SK-N-SH (cell line): ENCODE measurements around the gene DLEU7. TPM values are rescaled to one million over a fixed set of nuclear protein-coding genes. Genes with fewer than 3 reads are reported as not detected.

Experiments used
- CTCF ChIA-PET: fragments of 300-600, 350-600 bp; formaldehyde crosslinking; extraction: SDS; loops from one replicate; lab custom pipeline; 2021; lab: Yijun Ruan, JAX
- POLR2A ChIA-PET: fragments of 350-600 bp; sonication (Branson Sonifier 250); formaldehyde crosslinking; extraction: SDS; loops from one replicate; lab custom pipeline; 2020; ENCODE audit warnings: antibody characterized with exemption, inconsistent platforms; lab: Yijun Ruan, JAX
- DNase-seq: peaks from one replicate; pipeline ENCODE4 v3.0.0; 2012
- H2AFZ ChIP-seq: fragments of 200-600 bp; sonication (generic); 2 replicates; pipeline ENCODE4 v1.8.1; 2016; ENCODE audit warnings: antibody characterized with exemption, mild to moderate bottlenecking, low read depth
- H3F3A ChIP-seq: fragments of 200-600 bp; sonication (generic); replicated peaks from 2 replicates; pipeline ENCODE3; 2016; ENCODE audit warnings: antibody characterized with exemption, mild to moderate bottlenecking; ENCODE audit not compliant: insufficient read depth
- H3K27ac ChIP-seq, 2 experiments: fragments of 200-500 bp in 1 of 2; fragments of 200-600 bp in 1 of 2; sonication (Bioruptor generic) in 1 of 2; sonication (generic), shearing (Covaris generic) in 1 of 2; 2 replicates each; pipeline versions ENCODE4 v1.5.1 to v1.6.1; 2014 to 2016; ENCODE audit warnings: low read depth in 2 of 2, inconsistent platforms in 1 of 2, low read length in 1 of 2, mild to moderate bottlenecking in 1 of 2, mixed read lengths in 1 of 2
- H3K27me3 ChIP-seq: fragments of 200-600 bp; sonication (generic), shearing (Covaris generic); 2 replicates; pipeline ENCODE4 v1.6.1; 2016; ENCODE audit warnings: mixed run types; ENCODE audit not compliant: insufficient read depth
- H3K36me3 ChIP-seq, 2 experiments: fragments of 200-500 bp in 1 of 2; fragments of 200-600 bp in 1 of 2; sonication (Bioruptor generic) in 1 of 2; sonication (generic) in 1 of 2; replicated peaks in 1 of 2; 2 replicates each; pipeline versions ENCODE3 to v1.5.1; 2014 to 2016; ENCODE audit warnings: low read length in 1 of 2, mild to moderate bottlenecking in 1 of 2; ENCODE audit not compliant: insufficient read depth in 2 of 2, control insufficient read depth in 1 of 2
- H3K4me1 ChIP-seq, 2 experiments: fragments of 200-500 bp in 1 of 2; fragments of 200-600 bp in 1 of 2; sonication (Bioruptor generic) in 1 of 2; sonication (generic), shearing (Covaris generic) in 1 of 2; 2 replicates each; pipeline versions ENCODE4 v1.5.1 to v1.6.1; 2014 to 2016; ENCODE audit warnings: low read depth in 1 of 2, low read length in 1 of 2, mixed run types in 1 of 2; ENCODE audit not compliant: insufficient read depth in 2 of 2, control insufficient read depth in 1 of 2
- H3K4me2 ChIP-seq: fragments of 200-600 bp; sonication (generic), shearing (Covaris generic); 2 replicates; pipeline ENCODE4 v1.6.1; 2017; ENCODE audit warnings: mixed run types
- H3K4me3 ChIP-seq, 2 experiments: fragments of 200-500 bp in 1 of 2; fragments of 200-600 bp in 1 of 2; sonication (Bioruptor generic) in 1 of 2; sonication (generic), shearing (Covaris generic) in 1 of 2; 2 replicates each; pipeline versions ENCODE4 v1.5.1 to v1.8.1; 2014 to 2016; ENCODE audit warnings: low read depth in 2 of 2, inconsistent platforms in 1 of 2, low read length in 1 of 2, mild to moderate bottlenecking in 1 of 2, mixed read lengths in 1 of 2, moderate library complexity in 1 of 2
- H3K79me2 ChIP-seq: fragments of 200-600 bp; sonication (generic); 2 replicates; pipeline ENCODE4 v1.8.1; 2017; ENCODE audit warnings: mild to moderate bottlenecking; ENCODE audit not compliant: insufficient read depth
- H3K9ac ChIP-seq: fragments of 200-600 bp; sonication (generic); 2 replicates; pipeline ENCODE4 v1.6.1; 2017; ENCODE audit warnings: mixed run types
- H3K9me2 ChIP-seq: fragments of 200-600 bp; sonication (generic); 2 replicates; pipeline ENCODE4 v1.6.1; 2017; ENCODE audit warnings: mixed run types
- H3K9me3 ChIP-seq: fragments of 200-600 bp; sonication (generic); 2 replicates; pipeline ENCODE4 v1.6.1; 2017; ENCODE audit warnings: mixed run types, mild to moderate bottlenecking, moderate library complexity
- H4K20me1 ChIP-seq: fragments of 200-600 bp; sonication (generic); 2 replicates; pipeline ENCODE4 v1.6.1; 2017; ENCODE audit warnings: mild to moderate bottlenecking, mixed run types; ENCODE audit not compliant: insufficient read depth
- CTCF ChIP-seq: fragments of 200-600 bp; sonication (generic); IDR thresholded peaks from 2 replicates; pipeline ENCODE4 v1.6.1; 2017; ENCODE audit warnings: antibody characterized with exemption, mild to moderate bottlenecking, moderate library complexity
- EP300 ChIP-seq, 2 experiments: IDR thresholded peaks; 2 replicates each; pipeline versions ENCODE4 v1.4.0 to v1.6.1; 2012; ENCODE audit warnings: borderline replicate concordance in 1 of 2, low read depth in 1 of 2, low read length in 1 of 2
- FOSL2 ChIP-seq: IDR thresholded peaks from 2 replicates; pipeline ENCODE4 v1.4.0; 2012; ENCODE audit warnings: low read depth, mild to moderate bottlenecking, moderate library complexity, borderline replicate concordance
- FOXJ3 ChIP-seq: sonication (generic); formaldehyde crosslinking; IDR thresholded peaks from 2 replicates; pipeline ENCODE4 v1.5.1; 2020; ENCODE audit warnings: mild to moderate bottlenecking, missing genetic modification reagents
- FOXM1 ChIP-seq: IDR thresholded peaks from 2 replicates; pipeline ENCODE4 v1.4.0; 2012; ENCODE audit warnings: low read depth, mild to moderate bottlenecking
- GABPA ChIP-seq: IDR thresholded peaks from 2 replicates; pipeline ENCODE4 v1.4.0; 2012; ENCODE audit warnings: low read depth, mild to moderate bottlenecking
- GATA2 ChIP-seq: sonication (generic); formaldehyde crosslinking; IDR thresholded peaks from 2 replicates; pipeline ENCODE4 v1.5.0; 2020; ENCODE audit warnings: mild to moderate bottlenecking, missing genetic modification reagents
- IRF3 ChIP-seq: fragments of 150-350 bp; IDR thresholded peaks from 2 replicates; pipeline ENCODE4 v1.6.1; 2016; ENCODE audit warnings: mild to moderate bottlenecking, low read depth, low read length
- JUND ChIP-seq: IDR thresholded peaks from 2 replicates; pipeline ENCODE4 v1.4.0; 2012
- MEF2A ChIP-seq: IDR thresholded peaks from 2 replicates; pipeline ENCODE4 v1.4.0; 2012; ENCODE audit warnings: low read depth, borderline replicate concordance
- MXI1 ChIP-seq: IDR thresholded peaks from 2 replicates; pipeline ENCODE4 v1.6.1; 2012; ENCODE audit warnings: mild to moderate bottlenecking, low read depth, low read length, improper control_type of control experiment
- NRF1 ChIP-seq: IDR thresholded peaks from 2 replicates; pipeline ENCODE4 v1.6.1; 2012; ENCODE audit warnings: low read depth, mild to moderate bottlenecking, low read length
- POLR2AphosphoS5 ChIP-seq: IDR thresholded peaks from 2 replicates; pipeline ENCODE4 v1.6.1; 2012; ENCODE audit warnings: low read depth, low read length
- REST ChIP-seq: IDR thresholded peaks from 2 replicates; pipeline ENCODE4 v1.6.1; 2012; ENCODE audit warnings: mild to moderate bottlenecking, low read depth, low read length, moderate library complexity
- RXRA ChIP-seq: IDR thresholded peaks from 2 replicates; pipeline ENCODE4 v1.4.0; 2012; ENCODE audit warnings: low read depth, mild to moderate bottlenecking, borderline replicate concordance
- SIN3A ChIP-seq: IDR thresholded peaks from 2 replicates; pipeline ENCODE4 v1.6.1; 2012; ENCODE audit warnings: low read depth, mild to moderate bottlenecking, low read length, moderate library complexity, borderline replicate concordance
- SMC3 ChIP-seq: IDR thresholded peaks from 2 replicates; pipeline ENCODE4 v1.6.1; 2012; ENCODE audit warnings: low read depth, low read length, improper control_type of control experiment
- TAF1 ChIP-seq: IDR thresholded peaks from 2 replicates; pipeline ENCODE4 v1.6.1; 2012; ENCODE audit warnings: low read depth, mild to moderate bottlenecking, low read length, moderate library complexity, borderline replicate concordance
- TEAD4 ChIP-seq: IDR thresholded peaks from 2 replicates; pipeline ENCODE4 v1.4.0; 2012; ENCODE audit warnings: mild to moderate bottlenecking, borderline replicate concordance; ENCODE audit not compliant: insufficient read depth
- WGBS: methylation state at CpG from one replicate; pipeline ENCODE4 v1.1.6; 2017; ENCODE audit warnings: low lambda C conversion rate; 5-methylcytosine and 5-hydroxymethylcytosine counted together
- polyA plus RNA-seq, 3 experiments: library from polyadenylated mRNA; depleted of rRNA; stranded (reverse); fragments of >200 nt; gene quantifications; 2 replicates each; pipeline ENCODE4 v1.2.3, GENCODE V29; 2012
- TF ChIP-seq, protein P1 (sequence below): IDR thresholded peaks from 2 replicates; pipeline ENCODE4 v1.4.0; 2012; ENCODE audit warnings: low read depth, borderline replicate concordance

Gene DLEU7
- polyA plus RNA-seq, 1 of the 3 experiments (the other 2 are of a cell fraction): not detected

DNA sequence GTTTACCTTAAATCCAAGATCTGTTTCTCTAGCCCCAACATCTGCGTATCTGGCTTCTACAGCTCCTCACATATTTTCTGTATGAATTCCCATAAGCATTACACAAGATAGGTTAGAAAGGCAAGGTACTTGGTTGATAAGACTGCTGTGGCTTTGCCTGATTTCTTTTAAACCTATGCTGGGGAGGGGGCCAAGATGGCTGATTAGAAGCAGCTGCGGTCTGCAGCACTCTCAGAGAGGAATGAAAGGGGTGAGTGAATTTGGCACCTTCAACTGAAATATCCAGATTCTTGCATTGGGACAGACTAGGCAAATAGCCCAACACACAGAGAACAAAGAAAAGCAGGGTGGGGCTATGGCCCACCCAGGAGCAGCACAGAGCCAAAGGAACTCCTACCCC, 12.2 kb upstream of the DLEU7 start:
- no peak overlapping the region for H2AFZ ChIP-seq
- ChIA-PET CTCF (interaction anchor here (0.9 to 1.2 kb wide), 2 partner anchors 56 to 879 kb away, joined by 3 read pairs; no protein-coding TSS in a partner anchor), POLR2A (no interaction called here)
- H3K4me3 ChIP-seq: no peak overlapping the region
- H3K36me3 ChIP-seq: no peaks in the 10 kb centered on the region
- no peaks in the 10 kb centered on the region for H3K9me2 ChIP-seq
- H3K9ac ChIP-seq: no peak overlapping the region
- no peaks in the 10 kb centered on the region for H3K4me1 ChIP-seq
- no peaks in the 10 kb centered on the region for H3F3A ChIP-seq
- DNase-seq: no peak
- no peaks in the 10 kb centered on the region for H3K9me3 ChIP-seq
- H3K4me2 ChIP-seq: no peak overlapping the region
- no peak overlapping the region for H3K27ac ChIP-seq
- TF ChIP-seq NRF1 (no peak), FOSL2 (no peak), SMC3 (no peak), MEF2A (no peak), EP300 (IDR thresholded peaks at IDR 0.05; ENCODE audit: borderline replicate concordance in 1 of 2, low read depth in 1 of 2, low read length in 1 of 2) (no peak), SIN3A (no peak), TEAD4 (no peak), IRF3 (no peak), JUND (no peak), GATA2 (CRISPR knock-in tag) (no peak), FOXM1 (no peak)
- TF ChIP-seq, protein P1, sequence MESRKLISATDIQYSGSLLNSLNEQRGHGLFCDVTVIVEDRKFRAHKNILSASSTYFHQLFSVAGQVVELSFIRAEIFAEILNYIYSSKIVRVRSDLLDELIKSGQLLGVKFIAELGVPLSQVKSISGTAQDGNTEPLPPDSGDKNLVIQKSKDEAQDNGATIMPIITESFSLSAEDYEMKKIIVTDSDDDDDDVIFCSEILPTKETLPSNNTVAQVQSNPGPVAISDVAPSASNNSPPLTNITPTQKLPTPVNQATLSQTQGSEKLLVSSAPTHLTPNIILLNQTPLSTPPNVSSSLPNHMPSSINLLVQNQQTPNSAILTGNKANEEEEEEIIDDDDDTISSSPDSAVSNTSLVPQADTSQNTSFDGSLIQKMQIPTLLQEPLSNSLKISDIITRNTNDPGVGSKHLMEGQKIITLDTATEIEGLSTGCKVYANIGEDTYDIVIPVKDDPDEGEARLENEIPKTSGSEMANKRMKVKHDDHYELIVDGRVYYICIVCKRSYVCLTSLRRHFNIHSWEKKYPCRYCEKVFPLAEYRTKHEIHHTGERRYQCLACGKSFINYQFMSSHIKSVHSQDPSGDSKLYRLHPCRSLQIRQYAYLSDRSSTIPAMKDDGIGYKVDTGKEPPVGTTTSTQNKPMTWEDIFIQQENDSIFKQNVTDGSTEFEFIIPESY: no peak
- H3K27me3 ChIP-seq: no peaks in the 10 kb centered on the region
- H3K79me2 ChIP-seq: no peaks in the 10 kb centered on the region
- WGBS: 43% methylated on average over 2 of the region's 2 CpGs
- no peaks in the 10 kb centered on the region for H4K20me1 ChIP-seq

- WGBS: 86% methylated on average over 2 of the region's 2 CpGs
- TF ChIP-seq EP300 (IDR thresholded peaks at IDR 0.05; ENCODE audit: borderline replicate concordance in 1 of 2, low read depth in 1 of 2, low read length in 1 of 2): no peak
- no peak for TF ChIP-seq GABPA
- TF ChIP-seq CTCF: no peak
- TF ChIP-seq REST: no peak
- TF ChIP-seq MXI1: no peak
- no peak for TF ChIP-seq RXRA
- TF ChIP-seq POLR2AphosphoS5: no peak
- no peak for TF ChIP-seq FOSL2
- TF ChIP-seq JUND: no peak
- no peak for TF ChIP-seq SMC3
- TF ChIP-seq GATA2 (CRISPR knock-in tag): no peak
- no peak for TF ChIP-seq TAF1
- no peak for TF ChIP-seq FOXJ3
Measured at GRCh38 chr13:50850445-50850844, 7.0 kb upstream of the DLEU7 start.

More at GRCh38 chr13:50850445-50850844, 7.0 kb upstream of the DLEU7 start:
- ChIA-PET CTCF (no interaction called here), POLR2A (no interaction called here)
- no peak overlapping the region for H3K27ac ChIP-seq
- no peaks in the 10 kb centered on the region for H3K79me2 ChIP-seq
- DNase-seq: no peak
- no peak overlapping the region for H2AFZ ChIP-seq
- H3K4me3 ChIP-seq: no peak overlapping the region
- no peaks in the 10 kb centered on the region for H3F3A ChIP-seq
- H3K9ac ChIP-seq: no peak overlapping the region
- H3K9me3 ChIP-seq: no peaks in the 10 kb centered on the region
- no peaks in the 10 kb centered on the region for H3K27me3 ChIP-seq
- H3K4me2 ChIP-seq: no peak overlapping the region
- no peaks in the 10 kb centered on the region for H3K4me1 ChIP-seq
- H3K9me2 ChIP-seq: no peaks in the 10 kb centered on the region
- no peaks in the 10 kb centered on the region for H3K36me3 ChIP-seq
- H4K20me1 ChIP-seq: no peaks in the 10 kb centered on the region
